Renal cortex interstitium (tissue), 11 donors: ENCODE data around the gene OSBPL6. TPM values are rescaled to one million over a fixed set of nuclear protein-coding genes. Genes with fewer than 3 reads are reported as not detected.
"Not testable (repeated sequence)": the region's sequence is repeated elsewhere in the genome, so short reads cannot be mapped to it uniquely, and the experiment has no call there.

ENCODE experiments used
- DNase-seq, 11 donors: peaks; one replicate each; pipeline ENCODE4 v3.0.0-alpha.2; 2013; ENCODE audit warnings: low read depth in 9 of 11, low spot score in 4 of 11; ENCODE audit errors: extremely low read depth in 1 of 11
- polyA plus RNA-seq, 3 donors: library from polyadenylated mRNA; unstranded; fragments of 120-200 nt; gene quantifications; one replicate each; pipeline ENCODE4 v1.2.1, GENCODE V29; 2013; ENCODE audit not compliant: insufficient read length in 3 of 3

OSBPL6 gene
- polyA plus RNA-seq, 3 donors, result 6.1 to 7.6 (median 7.4) TPM

DNA sequence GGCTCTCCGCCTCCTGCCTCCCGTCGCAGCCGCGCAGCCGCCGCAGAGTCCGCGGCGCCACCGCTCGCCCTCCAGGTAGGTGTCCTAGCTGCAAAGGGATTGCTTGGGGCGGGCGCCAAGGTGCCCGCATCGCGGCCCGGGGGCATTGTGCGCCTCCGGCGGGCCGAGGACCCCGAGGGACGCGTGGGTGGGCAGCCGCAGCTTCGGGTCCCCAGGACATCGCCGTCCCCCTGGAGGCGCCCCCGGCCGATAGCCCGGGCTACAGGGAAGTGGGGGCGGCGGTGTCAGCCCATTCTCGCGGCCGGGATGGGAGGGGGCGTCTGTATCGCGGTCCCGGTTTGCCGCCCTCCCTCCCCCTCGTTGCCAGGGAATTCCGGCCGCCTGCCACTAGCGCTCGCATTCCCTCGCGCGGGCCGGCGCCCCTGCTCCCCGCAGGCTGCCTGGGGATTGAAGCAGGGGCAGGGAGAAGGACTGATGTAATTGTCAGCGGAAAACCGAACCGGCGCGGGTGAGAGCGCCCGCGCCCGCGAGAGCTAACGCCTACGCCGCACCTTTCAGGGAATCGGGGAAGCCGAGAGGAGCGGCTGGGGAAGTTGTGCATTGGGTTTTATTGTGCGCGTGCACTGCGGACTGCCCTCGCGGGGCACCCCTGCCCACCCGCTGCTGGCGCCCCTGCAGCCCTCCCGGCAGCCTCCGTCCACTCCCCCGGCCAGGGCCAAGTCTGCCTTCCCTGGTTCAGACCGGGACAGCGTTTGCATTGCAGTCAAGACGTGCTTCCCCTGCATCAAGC, 483 bp downstream of the OSBPL6 start:
- peak in 9 of 11 donors; percentile 29 to 62 (median 47) for DNase-seq

DNA sequence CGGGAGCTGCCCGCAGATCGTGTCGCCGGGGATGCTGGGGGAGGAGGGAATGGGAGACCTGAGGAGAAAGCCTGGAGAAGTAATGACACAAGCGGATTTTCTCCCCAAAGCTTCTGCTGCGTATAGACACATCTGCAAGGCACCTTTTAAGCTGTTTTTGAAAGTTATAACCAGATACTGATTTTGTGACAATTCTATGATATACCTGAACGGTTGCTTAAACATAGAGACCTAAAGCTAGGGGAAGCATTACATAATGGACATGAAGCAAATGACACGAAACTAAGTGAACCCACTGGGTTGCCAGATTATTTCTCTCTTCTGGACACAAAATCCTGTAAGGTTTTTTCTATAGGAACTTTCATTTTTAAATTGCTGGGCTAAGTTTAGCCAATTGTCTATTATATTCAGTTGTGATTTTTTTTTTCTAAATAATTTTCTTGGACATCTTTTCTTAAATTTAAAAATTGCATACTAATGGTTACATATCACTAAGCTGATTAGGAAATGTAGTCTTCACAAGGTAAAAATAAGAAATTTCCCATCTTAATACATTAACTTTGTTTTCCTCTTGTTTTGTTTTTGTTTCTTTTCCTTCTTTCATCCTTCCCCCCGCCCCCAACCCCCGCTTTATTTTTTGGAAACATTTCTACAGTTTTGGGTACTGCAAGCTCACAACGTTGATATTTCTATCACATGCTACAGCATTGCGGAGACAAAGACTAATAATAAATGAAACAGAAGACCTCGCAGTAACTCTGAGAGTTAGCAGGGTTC, 1.3 kb downstream of the OSBPL6 start:
- no peak for DNase-seq

DNA sequence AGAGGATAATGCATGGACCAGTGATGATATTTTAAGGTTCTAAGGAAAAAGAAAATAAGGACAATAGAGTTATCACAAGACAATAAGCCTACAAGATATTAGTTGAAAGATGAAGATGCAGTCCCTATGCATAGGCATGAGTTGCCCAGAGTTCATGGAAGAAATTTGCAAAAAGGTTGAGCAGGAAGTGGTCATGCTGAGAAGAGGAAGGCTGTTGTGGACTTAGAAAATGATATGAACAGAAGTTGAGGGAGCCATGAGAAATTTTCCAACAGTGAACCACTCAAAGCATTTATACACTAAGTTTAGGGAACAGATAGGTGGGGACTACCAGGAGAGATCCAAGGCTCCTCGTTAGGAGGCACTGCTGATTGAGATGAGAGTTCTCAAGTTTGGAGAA, 3.5 kb downstream of the OSBPL6 start:
- no peak for DNase-seq

DNA sequence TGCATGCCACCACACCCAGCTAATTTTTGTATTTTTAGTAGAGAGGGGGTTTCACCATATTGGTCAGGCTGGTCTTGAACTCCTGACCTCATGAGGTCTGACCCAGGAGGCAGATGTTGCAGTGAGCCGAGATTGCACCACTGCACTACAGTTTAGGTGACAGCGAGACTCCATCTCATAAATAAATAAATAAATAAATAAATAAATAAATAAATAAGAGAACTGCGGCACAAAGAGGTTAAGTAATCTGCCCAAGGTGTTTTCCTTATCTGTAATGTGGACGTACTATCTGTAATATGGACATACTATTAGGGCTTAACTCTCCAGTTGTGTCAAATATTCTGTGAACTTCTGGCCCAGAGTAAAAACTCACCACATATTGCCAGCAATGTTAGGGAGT, 4.1 kb downstream of the OSBPL6 start:
- not testable (repeated sequence) for DNase-seq

DNA sequence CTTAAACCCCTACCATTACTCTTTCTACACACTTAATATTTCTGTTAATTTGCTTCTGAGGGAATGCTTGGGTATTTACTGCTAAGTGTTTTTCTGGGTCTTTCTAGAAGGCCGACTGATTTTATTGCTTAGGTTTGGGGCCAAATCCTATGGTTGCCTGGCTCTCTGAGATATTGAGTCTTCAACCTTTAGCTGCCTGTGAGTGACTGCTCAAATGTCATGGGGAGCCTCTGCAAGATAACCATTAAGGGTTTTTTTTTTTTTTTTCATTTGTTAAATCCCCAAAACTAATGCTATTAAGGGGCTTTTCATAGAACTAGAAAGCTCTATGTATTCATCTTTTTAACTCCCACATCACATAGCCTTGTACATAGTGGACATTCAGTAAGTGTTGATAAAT, 5.0 kb downstream of the OSBPL6 start:
- DNase-seq, result no peak

DNA sequence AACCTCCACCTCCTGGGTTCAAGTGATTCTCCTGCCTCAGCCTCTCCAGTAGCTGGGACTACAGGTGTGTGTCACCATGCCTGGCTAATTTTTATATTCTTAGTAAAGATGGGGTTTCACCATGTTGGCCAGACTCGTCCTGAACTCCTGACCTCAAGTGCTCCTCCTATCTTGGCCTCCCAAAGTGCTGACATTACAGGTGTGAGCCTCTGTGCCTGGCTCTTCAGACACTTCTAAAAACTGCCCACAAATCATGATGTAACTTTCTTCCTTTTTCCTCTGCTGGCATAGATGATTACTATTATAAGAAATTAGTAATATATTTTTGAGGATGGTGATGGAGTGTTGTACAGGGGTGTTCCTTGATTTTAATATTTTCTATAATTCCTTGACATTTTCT, 6.0 kb downstream of the OSBPL6 start:
- no peak for DNase-seq

DNA sequence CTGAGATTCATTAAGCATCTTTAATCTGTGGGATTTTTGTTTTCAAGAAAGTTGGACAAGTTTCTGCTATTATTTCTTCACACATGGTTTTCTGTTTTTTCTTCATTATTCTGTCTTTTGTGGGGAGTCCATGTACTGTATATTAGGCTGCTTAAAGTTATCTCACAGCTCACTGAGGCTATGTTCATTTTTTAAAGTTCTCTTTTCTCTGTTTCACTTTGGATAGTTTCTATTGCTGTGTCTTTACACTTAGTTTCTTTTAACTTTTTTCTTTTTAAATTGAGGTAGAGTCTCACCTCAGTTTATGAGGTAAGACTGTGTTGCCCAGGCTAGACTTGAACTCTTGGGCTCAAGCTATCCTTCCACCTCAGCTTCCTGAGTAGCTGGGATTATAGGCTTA, 8.6 kb downstream of the OSBPL6 start:
- DNase-seq, result no peak

DNA sequence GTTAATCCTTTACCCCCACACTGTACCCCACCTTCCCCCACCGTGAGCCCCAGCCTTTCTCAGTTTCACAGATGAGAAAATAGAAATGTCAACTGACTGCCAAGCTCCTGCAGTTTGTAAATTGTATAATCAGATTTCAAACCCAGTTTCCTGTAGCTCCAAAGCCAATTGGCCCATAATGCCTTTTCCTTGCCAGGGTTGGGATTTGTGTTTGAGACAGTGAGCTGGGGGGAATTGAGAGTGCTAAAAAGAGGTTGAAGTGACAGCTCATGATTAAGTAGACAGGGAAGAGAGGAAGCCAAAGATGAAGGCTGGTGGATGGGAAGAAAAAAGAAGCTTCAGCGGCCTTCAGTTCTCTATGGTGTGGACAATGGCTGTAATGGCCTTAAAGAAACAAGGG, 10.7 kb downstream of the OSBPL6 start:
- no peak for DNase-seq

DNA sequence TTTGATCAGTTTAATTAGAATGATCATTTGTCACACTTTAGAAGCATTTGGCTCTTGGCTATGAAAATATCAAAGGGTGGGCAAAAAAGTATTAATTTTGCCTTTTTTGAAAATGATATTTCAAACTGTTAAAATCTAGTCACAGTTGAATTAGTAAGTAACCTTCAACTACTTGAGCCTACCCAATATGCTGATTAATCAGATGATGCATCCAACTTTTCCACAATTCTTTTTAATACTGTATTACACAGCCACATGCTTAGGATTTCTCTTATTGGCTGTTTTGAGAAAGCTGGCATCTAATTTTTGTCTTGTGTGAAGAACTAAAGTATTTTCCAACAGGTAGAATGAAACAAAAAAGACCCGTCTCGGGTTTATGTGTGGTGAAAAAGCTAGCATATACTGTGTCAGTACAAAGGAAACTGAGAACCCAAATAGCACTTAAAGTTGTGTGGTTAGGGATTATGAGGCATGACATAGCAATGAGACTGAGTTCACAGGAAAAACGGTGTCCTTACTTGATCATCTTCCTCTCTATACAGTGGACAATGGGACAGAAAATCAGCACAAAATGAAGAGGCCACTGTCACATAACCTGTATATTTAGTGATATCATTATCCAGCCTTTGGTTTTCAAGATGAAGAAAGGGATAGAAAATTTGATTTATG, 11.7 kb downstream of the OSBPL6 start:
- DNase-seq, result no peak

DNA sequence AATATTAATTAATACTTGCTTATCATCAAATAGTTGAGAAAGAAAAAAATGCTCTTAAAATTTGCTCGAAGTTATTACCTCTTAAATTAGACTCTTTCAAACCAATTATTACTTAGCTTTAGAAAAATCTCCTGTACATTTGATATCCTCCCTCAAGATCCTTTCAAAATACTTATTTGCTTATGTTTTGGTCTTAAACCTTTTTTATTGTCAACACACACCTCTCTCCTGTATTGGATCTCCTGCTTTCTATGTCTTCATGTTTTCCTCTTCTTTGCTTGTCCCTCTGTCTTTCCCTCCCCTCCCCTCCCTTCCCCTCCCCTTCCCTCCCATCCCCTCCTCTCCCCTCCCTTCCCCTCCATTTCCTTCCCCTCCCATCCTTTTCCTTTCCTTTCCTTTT, 14.0 kb downstream of the OSBPL6 start:
- no peak for DNase-seq

DNA sequence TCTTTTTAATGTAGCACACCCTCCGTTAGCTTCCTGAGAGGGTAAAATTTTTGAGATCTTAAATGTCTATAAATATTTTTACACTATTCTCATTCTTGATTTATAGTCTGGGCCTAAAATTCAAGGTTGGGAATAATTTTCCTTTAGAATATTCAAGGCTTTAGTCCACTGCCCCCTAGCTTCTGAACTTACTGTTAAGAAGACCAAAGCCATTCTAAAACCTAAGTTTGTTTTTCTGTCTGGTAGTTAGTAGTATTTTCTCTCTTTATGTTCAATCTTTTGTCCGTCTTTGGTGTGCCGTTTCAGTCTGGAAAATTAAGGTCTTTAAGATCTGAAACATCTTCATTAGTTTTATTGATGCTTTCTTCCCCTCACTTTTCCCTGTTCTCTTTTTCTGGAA, 14.5 kb downstream of the OSBPL6 start:
- no peak for DNase-seq

DNA sequence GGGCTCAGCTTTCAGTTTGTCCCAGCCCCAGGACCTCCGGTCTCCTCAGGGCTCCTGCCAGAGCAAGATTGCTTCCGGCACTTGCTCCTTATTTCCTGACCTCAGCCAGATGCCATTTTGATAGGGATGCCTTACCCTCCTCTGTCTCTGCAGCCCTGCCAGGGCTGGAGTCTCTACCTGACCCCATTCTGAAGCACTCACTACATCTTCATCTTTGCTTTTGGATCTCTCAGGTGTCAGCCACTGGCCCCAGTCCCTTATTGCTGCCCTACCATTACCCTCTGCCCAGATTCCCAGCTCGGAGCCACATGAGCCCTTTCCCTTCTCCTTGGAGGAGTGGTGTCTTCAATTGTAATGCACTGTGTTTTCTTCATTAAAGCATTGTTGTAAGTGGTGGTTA, 17.1 kb downstream of the OSBPL6 start:
- DNase-seq, result no peak

DNA sequence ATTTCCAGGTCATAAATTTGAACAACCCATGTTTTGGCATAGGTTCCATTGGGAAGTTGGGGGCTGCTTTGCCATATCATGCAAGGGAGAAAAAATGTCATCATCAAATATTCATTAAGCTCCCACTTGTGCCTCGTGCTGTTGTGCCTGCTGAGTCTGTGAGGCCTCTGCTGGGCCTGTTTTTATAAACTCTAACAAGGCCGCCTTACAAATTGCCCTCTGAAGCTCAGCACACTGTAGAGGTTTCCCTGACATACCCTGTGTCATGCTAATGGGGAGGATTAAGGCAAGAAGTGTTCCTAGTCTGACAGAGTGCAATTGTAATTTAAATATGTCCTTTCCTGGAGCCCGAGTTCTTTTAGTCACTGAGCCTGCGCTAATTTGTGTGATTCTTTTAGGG, 17.6 kb downstream of the OSBPL6 start:
- DNase-seq, result no peak

DNA sequence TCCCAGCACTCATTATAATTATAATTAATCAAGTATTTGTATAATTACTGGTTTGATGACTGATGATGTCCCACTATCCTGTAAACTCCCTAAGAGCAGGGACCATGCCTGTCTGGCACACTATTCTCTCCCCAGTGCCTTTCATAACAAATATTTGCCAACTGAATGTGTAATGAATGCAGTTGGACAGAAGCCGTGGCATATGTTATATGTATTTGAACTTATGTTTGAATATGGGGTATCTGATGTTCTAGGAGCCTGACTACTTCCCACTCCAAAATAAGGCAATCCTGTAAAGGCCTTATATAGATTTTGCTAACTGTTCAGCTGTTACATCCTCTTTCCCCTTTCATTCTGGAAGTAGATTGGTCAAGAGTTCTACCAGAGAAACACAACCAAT, 19.7 kb downstream of the OSBPL6 start:
- DNase-seq, result no peak

DNA sequence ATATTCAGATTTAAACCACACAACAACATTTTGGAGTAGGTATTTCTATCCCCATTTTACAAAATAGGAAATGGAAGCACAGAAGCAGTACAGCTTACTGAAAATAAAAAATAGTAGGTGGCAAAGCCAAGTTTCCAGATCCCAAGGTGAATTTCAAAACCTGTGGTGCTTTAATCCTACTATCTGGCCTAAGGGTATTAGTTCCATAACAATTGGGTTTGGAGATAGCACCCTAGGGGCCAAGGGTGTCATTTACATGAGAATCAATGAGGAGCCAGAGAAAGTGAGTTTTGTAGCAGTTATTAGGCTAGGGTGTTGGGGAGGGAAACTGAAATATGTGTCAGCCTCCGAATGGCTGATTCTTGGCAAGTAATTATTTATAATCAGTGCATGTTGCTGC, 24.9 kb downstream of the OSBPL6 start:
- no peak for DNase-seq

DNA sequence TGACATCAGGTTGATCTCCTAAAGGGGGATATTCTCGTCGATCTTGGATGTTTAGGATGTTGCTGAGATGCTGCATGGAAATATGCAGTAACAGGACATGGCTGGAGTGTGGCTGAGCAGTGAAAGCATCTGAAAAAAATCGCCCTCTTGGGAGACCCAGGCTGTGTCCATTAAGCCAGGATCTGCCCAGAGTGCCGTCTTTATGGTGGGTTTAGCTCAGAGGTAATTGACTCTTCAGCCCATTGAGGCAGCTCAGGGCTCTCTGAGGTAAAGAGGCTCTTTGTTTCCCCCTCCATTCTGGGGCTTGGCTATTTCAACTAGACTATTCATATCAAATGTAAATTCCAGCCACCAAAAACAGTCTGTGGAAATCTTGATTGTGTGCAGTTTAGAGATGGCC, 26.5 kb downstream of the OSBPL6 start:
- DNase-seq, result no peak

DNA sequence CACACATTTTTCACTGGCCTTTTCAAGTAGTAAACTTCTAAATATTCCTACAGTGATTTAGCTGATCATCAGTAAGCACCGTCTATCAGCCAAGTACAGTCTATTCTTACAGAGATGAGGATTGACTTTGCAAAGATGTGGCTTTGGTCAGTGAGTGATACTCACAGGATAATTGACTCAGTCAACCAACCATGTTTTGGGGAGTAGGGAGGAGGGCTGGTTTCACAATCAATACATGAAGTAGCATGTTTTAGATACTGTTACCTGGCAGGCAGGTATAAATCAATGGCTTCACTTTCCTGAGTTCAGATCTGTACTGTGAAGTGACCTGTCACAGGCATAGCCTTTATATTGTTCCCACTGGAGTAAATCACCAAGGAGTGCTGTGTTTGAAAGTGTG, 27.2 kb downstream of the OSBPL6 start:
- no peak for DNase-seq

DNA sequence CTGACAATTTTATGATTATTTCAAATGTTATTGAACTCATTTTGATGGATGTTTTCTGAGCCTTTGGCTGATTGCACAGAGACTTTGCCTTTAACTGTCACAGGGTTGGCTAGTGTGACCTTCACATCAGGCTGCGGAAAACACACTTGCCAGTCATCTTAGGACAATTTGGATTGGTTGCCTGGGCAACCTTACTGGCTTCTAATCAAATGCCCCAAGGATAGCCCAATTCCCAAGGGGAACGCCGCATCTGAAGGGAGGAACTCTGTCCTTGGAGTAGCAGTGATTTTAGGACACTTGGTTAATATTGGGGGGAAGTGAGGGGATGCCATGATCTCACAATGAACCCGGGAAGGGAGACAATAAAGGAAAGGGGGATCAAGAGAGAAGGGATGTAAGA, 29.5 kb downstream of the OSBPL6 start:
- DNase-seq, result no peak

DNA sequence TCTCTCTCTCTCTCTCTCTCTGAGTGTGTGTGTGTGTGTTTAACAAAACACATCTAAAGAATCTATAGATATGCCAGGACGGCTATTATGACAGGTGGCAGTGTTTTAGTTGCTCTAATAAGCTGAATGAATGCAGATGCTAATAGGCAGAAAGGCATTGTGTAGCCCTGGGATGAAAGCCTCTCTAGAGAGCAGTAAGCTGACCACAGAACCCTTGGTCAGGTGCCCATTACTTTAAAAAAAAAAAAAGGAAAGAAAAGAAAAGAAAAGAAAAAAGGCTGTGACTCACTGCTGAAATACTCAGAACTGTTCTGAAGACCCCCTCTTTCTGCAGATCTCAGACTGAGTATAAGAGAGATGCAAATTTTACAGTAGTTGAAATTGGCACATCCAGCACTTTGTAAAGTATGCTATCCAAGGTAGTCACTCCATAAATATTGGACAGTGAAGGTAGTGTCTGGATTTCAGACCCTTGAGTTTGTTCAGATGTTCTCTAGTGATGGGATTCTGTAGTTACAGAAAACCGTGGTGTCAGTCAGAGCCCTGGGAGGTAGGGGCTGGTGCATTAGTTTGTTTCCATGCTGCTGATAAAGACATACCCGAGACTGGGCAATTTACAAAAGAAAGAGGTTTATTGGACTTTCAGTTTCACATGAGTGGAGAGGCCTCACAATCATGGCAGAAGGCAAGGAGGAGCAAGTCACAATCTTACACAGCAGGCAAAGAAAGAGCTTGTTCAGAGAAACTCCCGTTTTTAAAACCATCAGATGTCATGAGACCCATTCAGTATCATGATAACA, 30.9 kb downstream of the OSBPL6 start:
- no peak for DNase-seq
